PC-3 (cell line): ENCODE measurements around the gene RABGAP1.

Experiments
- CTCF ChIP-seq: fragments of 300-600 bp; sonication (generic); conservative IDR thresholded peaks from 2 replicates; pipeline ENCODE4 v1.5.1; 2017; ENCODE audit warnings: antibody characterized with exemption, low read depth, mild to moderate bottlenecking, low read length
- EZH2 ChIP-seq: fragments of 300-600 bp; sonication (generic); IDR thresholded peaks from one replicate; pipeline ENCODE4 v1.6.1; 2017; ENCODE audit warnings: antibody characterized with exemption, mild to moderate bottlenecking, low read length; ENCODE audit not compliant: unreplicated experiment

GRCh38 chr9:123073991-123074422 is 133.2 kb downstream of the RABGAP1 start:
- TF ChIP-seq CTCF = no peak
- TF ChIP-seq EZH2 = no peak
